GM13976 (cell line): ENCODE results near the gene GIMAP1.

Source experiments
- DNase-seq: peaks from one replicate; pipeline ENCODE4 v3.0.0; 2012; ENCODE audit warnings: low spot score
- in situ Hi-C: fragments of 300-500 bp; cut with MboI; formaldehyde crosslinking; loops from one replicate; pipeline ENCODE4 v1.12.0; 2022; ENCODE audit warnings: low sequenced_read_pairs, mixed read lengths, inconsistent platforms; ENCODE audit not compliant: unreplicated experiment
- TF ChIP-seq, protein P1 (sequence below): IDR thresholded peaks from 2 replicates; pipeline ENCODE4 v1.5.1; 2012; ENCODE audit warnings: borderline replicate concordance, mild to moderate bottlenecking; ENCODE audit not compliant: insufficient read depth; ENCODE audit errors: extremely low read depth, missing control alignments, control extremely low read depth

The GIMAP1 gene

DNA sequence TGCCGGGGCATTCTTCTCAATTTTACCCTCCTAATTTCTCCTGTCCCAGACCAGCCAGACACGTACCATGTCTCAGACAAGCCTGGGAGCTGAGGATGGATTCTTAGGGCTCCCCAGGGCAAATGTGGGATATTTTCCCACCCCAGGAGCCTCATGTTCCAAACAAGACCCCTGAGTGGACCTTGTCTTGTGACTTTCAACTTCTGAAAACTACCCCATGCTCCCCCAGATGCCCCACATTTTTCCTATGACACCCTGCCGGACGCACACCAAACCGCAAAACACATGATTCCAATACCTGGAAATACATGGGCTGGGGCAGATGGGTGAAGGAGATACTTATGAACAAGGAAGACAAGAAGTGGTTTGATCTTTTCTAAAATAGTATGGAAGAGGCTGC, 21.7 kb downstream of the GIMAP1 start:
- TF ChIP-seq, protein P1, sequence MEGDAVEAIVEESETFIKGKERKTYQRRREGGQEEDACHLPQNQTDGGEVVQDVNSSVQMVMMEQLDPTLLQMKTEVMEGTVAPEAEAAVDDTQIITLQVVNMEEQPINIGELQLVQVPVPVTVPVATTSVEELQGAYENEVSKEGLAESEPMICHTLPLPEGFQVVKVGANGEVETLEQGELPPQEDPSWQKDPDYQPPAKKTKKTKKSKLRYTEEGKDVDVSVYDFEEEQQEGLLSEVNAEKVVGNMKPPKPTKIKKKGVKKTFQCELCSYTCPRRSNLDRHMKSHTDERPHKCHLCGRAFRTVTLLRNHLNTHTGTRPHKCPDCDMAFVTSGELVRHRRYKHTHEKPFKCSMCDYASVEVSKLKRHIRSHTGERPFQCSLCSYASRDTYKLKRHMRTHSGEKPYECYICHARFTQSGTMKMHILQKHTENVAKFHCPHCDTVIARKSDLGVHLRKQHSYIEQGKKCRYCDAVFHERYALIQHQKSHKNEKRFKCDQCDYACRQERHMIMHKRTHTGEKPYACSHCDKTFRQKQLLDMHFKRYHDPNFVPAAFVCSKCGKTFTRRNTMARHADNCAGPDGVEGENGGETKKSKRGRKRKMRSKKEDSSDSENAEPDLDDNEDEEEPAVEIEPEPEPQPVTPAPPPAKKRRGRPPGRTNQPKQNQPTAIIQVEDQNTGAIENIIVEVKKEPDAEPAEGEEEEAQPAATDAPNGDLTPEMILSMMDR = no peak
- in situ Hi-C loops = no loop called here

DNA sequence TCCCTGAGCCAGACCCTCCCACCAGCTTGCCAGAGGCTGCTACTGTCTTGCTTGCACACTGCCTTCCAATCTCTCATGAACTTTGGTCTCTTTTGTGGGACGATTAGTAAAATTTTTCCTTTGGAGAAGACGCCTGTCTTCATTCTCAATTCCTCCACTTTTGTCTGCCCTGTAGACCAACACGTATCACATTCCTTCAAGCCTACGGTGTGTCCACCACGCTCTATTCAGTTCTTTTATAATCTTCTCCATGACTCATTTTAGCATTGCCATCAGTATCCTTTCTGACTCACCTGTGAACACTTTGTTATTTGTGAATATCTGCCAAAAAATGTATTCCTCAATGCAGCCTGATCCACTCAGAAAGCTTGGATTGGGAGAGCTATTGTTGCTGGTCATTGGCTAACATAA, 22.2 kb downstream of the GIMAP1 start:
- TF ChIP-seq, protein P1 = no peak
- in situ Hi-C loops = no loop called here
- DNase-seq = no peak

More for the DNA sequence above, 21.7 kb downstream of the GIMAP1 start:
- DNase-seq = no peak

DNA sequence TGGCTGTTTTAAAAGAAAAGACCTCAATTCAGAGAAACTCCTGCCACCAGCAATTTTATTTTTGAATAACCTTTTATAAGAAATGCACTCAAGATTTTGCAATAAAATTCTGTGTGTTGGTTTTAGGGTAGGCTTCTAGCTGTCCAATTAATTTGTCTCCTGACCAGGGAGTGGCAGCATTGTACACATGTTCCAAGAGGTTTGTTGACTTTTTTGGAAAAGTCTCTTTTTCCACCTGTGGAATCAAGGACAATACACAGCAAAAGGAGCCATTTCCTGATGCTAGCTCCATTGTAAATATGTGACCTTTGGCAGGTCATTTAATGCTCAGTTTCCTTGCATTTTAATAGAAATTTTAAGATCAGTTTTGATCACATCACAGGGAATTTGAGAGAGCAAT, 22.6 kb downstream of the GIMAP1 start:
- DNase-seq = no peak
- in situ Hi-C loops = no loop called here
- TF ChIP-seq, protein P1 = peak; percentile 26

DNA sequence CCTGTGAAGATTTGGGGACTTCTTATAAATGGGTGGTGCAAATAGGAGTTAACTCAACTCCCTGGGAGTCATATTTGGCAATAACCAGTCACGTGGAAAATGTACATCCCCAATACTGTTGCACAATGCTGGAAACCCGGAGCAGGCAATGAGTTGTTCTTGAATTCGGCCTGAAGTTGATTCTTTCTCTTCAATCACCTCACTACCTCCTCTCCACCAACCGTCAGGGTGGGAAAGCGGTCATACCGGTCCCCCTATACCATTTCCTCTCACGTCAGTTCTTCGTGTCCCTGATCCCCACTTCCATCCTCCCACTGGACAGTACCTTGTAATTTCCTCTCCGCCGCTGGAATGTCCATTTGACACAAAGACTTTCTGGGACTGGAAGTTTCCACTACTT, 23.6 kb downstream of the GIMAP1 start:
- TF ChIP-seq, protein P1 = no peak
- in situ Hi-C loops = no loop called here
- no peak for DNase-seq

DNA sequence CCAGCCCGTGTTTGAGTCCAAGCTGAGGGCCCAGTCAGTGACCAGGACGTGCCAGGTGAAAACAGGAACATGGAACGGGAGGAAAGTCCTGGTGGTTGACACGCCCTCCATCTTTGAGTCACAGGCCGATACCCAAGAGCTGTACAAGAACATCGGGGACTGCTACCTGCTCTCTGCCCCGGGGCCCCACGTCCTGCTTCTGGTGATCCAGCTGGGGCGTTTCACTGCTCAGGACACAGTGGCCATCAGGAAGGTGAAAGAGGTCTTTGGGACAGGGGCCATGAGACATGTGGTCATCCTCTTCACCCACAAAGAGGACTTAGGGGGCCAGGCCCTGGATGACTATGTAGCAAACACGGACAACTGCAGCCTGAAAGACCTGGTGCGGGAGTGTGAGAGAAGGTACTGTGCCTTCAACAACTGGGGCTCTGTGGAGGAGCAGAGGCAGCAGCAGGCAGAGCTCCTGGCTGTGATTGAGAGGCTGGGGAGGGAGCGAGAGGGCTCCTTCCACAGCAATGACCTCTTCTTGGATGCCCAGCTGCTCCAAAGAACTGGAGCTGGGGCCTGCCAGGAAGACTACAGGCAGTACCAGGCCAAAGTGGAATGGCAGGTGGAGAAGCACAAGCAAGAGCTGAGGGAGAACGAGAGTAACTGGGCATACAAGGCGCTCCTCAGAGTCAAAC, 26.0 kb downstream of the GIMAP1 start:
- in situ Hi-C loops = no loop called here
- DNase-seq = no peak
- TF ChIP-seq, protein P1 = no peak

DNA sequence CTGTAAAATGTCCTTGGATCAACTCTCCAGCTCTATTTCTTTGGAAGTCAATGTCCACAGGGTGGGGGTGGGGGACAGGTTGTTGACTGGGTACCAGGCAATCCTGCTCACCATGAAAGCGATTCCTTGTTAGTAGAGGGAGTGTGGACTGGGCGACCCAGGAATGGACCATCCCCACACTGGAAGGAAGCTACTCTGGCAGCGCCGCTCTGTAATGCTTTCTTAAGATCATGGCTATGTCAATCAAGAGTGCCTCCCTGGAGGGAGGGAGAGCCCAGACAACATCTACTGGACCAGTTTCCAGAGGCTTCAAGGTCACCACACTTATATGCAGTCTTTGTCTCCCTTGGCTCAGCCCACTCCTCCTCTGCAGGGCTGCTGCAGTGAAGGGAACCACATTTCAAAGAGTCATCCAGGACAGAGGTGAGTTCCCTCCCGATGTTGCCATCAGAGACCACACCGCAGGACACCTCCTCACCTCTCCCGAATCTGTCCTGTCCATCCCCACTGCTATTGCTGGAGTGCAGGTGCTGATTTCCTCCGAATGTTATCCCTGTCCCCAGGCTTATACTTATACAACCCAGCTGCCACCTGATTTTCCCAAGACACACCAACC, 27.7 kb downstream of the GIMAP1 start:
- in situ Hi-C loops = no loop called here
- no peak for DNase-seq
- TF ChIP-seq, protein P1 = no peak

DNA sequence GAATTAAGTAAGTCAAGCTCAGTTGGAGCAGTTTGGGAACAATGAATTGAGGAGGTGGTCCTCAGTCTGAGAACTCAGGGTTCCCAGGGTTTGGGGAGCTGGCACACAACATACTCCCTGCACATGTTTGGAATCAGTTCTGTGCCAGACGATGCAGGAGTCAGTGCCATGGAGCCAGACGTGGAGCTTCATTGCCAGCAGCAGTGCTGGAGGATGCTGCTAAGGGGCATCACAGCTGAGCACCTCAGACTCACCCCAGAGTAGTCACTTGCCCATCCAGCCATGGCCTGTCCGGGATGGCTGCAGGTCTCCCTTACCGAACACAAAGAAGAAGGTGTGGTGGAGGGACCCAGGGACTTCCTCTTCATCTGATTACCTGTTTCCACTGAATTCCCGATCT, 28.7 kb downstream of the GIMAP1 start:
- in situ Hi-C loops = no loop called here
- TF ChIP-seq, protein P1 = no peak
- no peak for DNase-seq
